SK-MEL-5 (cell line): ENCODE results near the gene KCTD1. TPM values are rescaled to one million over a fixed set of nuclear protein-coding genes. Genes with fewer than 3 reads are reported as not detected.
A peak's percentile ranks its signal among the peaks of the same experiment; 100 is the strongest.

Source experiments
- DNase-seq: peaks from one replicate; pipeline ENCODE4 v3.0.0-alpha.2; 2016; ENCODE audit warnings: low read depth, low spot score
- in situ Hi-C: cut with HindIII; loops from 2 replicates; pipeline ENCODE4 v1.10.0; 2016; ENCODE audit warnings: low sequenced_read_pairs, high pct_unique_total_duplicates, low pct_unique_long_range_greater_than_20kb
- polyA plus RNA-seq, 2 experiments: library from polyadenylated mRNA; depleted of rRNA; stranded (reverse); fragments of >200 nt; gene quantifications; 2 replicates each; pipeline ENCODE4 v1.2.3, GENCODE V29; 2015
- total RNA-seq: library from RNA; depleted of rRNA; stranded (reverse); fragments of >200 nt; shearing (Covaris generic); gene quantifications from 2 replicates; pipeline ENCODE4 v1.2.3, GENCODE V29; 2014; rRNA removed

KCTD1 gene
- 11.6 and 11.9 TPM in 2 replicates for total RNA-seq
- polyA plus RNA-seq (2015; cell fraction: cytosol; rRNA removed), result 16.6 and 16.8 TPM in 2 replicates
- 10.0 and 13.5 TPM in 2 replicates for polyA plus RNA-seq (2015; cell fraction: nucleus; rRNA removed)

DNA sequence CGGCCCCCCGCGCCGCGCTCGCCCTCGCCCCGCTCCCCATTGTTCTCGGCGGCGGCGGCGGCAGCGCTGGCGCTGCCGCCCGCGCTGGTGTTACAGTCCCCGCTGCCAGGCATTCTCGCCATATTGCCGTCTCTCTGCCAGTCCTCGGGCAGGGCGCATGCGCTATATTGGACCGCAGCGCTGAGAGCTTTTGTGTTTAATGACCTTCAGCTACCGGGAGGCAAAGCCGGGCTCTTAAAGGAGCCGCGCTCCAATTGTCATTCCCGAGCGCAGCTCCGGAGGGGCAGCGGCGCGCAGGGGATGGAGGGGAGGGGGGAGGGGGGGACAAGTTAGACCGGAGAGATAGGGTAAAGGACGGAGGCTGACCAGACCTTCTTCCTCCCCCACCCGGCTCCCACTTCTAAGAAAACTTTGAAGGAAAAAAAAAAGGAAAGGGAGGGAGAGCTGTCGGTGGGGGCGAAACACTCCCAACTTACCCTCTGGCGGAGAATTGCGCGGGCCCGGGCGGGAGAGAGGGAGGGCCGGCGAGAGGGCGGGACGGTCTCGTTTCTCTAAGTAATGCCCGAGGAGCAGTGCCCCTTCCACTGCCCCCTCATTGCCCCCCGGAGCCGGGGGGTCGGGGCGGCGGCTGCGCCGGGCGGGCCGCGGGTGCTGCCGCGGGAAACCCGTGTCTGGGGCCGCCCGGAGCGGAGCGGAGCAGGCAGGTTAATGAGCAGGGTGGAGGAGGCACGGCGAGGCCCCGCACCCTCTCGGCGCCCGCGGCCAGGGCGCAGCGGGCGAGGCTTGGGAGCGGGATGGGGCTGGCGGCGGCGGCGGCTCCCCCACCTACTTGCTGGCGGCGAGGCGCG, at the start of gene KCTD1:
Gene KCTD1, minus strand, starts transcription at position 139 of the 848 bp plus-strand sequence. Its CDS starts 17 bp downstream, at position 122.
- DNase-seq, result peak; percentile 91
- in situ Hi-C loops, result no loop called here

DNA sequence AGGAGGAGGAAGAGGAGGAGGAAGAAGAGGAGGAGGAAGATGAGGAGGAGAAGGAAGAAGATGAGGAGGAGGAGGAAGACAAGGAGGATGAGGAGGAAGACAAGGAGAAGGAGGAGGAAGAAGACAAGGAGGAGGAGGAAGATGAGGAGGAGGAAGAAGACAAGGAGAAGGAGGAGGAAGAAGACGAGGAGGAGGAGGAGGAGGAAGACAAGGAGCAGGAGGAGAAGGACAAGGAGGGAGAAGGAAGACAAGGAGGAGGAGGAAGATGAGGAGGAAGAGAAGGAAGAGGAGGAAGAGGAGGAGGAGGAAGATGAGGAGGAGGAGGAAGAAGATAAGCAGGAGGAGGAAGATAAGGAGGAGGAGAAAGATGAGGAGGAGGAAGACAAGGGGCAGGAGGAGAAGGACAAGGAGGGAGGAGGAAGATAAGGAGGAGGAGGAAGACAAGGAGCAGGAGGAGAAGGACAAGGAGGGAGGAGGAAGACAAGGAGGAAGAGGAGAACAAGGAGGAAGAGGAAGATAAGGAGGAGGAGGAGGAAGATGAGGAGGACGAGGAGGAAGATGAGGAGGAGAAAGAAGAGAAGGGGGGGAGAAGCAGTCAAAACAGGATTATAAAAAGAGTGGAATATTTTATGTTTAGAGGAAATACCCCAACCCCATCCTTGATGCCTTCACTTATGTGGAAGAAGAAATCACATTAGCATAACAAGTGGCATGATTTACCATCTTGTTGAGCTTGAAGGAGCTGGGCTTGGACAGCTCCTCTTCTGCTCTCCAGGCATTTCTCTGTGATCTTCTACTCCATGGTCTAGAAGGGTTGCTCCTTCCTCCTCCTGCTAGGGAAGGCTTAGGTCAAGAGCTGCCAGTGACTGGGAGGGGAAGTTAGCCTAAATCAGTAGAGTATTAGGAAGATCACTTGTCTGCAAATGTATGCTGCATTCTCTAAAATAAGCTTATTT, 45.3 kb upstream of the KCTD1 start:
- no peak for DNase-seq
- in situ Hi-C loops, result no loop called here

DNA sequence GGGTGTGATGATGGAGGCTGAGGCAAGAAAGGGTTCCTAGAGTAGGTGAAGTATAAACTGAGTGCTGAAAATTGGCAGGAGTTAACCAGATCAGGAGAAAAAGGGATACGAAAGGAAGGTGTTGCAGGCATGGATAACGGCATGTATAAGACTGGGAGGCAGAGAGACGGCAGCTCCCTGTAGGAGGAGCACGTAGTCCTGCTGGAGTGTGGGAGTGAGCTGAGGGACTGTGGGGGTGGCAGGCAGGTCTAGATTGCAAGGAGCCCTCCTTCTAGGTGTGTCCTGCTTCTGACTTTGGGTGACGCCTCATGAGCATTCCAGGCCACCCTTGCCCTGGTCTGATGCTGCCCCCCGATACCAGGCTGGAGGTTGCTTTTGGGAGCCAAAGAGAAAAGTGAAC, 36.4 kb upstream of the KCTD1 start:
- DNase-seq, result no peak
- in situ Hi-C loops, result no loop called here

DNA sequence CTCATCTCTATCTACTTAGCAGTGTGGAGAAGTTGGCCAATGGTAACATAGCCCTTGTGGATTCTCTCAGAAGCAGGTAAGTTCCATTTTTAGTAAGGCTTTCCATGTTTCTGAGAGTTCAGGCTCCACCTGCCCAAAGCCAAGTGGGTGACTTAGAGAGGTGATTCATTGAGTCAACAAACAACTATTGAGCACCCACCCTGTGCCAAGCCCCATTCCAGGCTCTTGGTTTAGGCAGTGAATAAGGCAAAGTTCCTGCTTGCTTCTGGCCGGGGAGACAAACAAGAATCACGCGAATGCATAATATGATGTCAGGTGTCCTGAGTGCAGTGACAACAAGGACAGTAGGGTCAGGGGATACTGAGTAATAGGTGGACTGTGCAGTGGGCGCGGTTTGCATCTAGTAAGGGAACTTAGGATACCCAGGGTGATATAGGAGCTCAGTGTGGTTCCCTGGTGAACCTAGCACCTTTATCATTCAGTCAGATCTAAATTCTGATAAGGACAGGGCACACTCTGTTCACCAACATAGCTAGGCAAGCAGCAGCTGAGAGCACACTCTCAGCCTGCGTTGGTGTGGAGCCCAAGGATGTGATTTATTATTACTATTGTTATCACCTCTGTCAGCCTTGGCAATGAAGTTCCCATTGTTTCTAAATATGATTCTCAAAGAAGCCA, 31.7 kb upstream of the KCTD1 start:
- in situ Hi-C loops, result no loop called here
- no peak for DNase-seq

DNA sequence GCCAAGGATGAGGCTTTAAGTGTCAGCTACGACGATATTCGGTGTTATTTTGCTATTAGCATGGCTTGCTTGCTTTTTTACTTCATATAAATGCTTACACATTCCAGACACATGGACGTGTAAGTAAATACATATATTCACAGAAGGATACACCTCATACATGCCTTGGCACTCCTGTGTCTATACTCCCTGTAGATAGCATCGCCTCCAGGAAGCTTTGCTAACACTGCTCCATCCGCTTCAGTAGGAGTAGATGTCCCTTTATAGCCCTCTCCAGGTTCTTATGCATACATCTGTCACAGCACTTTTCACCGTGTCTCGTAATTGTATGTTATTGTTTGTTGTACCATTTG, 27.5 kb upstream of the KCTD1 start:
- in situ Hi-C loops, result no loop called here
- DNase-seq, result no peak

DNA sequence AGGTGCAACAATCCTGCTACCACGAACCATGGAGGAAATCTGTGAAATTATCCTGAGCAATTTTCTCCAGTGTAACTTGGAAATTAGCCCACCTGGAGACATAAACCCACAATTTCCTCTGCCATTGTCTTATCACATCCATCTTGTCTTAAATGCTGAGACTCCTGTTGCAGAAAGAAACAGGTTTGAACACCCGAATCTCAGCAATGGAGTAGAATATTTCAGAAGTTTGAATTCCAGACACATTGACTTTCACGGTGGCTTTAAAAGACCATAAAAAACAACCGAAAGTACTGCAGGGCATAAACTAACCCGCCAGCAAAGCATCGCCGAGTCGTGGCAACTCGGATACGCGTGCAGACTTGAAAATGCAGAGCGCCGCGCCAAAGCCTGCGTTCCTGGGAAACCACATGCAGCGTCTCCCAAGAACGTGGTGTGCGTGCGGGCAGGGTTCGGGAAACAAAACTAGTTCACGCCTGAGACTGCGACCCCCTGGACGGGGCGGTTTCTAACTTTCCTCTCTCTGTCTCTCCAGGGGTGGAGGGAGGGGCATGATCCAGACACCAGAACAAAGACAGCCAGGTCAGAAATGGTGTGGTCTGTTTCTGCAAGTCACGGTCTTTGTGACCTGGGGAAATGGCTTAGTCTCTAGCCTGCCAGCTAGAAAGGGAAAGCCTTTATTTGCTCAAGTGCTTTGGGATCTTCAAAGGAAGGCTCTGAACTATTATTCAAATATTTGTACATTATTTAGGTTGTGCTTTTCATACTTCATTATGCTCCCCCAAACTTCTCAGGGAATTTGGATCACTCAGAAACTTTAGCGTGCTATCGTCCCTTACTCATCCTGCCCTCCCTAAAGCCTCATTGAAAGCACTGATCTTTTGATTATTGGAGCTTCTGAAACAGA, 26.9 kb upstream of the KCTD1 start:
- in situ Hi-C loops, result no loop called here
- DNase-seq, result peak; percentile 23

DNA sequence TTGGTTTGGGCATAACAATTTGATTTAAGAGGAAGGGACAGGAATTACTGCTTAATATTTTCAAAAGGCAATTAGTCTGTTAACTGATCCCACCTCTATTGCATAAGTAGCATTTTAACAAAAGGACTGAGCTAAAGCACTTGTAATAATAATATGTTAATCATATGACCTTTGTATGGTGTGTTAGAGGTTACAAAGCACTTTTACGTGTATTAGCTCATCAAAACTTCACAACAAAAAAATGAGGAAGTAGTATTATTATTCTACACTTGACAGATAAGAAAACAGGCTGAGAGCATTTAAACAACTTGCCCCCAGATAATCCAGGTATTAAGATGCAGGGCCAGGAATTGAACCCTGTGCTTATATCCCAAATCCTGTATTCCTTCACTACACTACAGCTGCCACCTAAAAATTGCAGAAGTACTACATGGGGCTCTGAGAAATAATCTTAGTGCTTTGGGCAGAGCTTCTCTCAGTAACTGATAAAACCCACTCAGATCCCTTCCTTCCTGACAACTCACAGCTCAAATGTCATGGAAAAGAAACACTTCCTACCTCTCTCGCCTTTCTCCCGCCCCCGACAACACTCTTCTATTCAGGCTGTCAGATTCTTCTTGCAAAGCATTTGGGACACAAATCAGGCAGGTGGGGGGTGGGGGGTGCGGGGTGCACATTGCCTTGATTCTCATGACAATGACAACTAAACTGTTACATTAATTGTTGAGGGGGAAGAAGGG, 20.7 kb upstream of the KCTD1 start:
- no peak for DNase-seq
- in situ Hi-C loops, result no loop called here

DNA sequence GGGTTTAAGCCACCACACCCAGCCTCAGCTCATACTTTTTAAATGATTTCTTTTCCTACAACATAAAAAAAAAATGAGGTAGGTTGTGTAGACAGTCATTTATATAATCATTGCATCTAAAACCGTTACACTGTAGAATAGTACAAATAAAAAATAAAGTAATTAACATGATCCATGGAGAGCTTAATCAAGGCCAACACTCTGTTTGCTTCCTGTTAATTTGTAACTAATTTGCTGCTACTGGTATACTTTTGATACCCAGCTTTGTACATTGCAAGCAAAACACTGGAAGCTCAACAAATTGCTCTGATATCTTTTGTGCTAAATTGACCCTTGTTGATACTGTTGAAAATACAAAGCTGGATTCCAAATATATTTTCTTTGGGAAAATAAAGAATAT, 20.2 kb upstream of the KCTD1 start:
- DNase-seq, result no peak
- in situ Hi-C loops, result no loop called here

DNA sequence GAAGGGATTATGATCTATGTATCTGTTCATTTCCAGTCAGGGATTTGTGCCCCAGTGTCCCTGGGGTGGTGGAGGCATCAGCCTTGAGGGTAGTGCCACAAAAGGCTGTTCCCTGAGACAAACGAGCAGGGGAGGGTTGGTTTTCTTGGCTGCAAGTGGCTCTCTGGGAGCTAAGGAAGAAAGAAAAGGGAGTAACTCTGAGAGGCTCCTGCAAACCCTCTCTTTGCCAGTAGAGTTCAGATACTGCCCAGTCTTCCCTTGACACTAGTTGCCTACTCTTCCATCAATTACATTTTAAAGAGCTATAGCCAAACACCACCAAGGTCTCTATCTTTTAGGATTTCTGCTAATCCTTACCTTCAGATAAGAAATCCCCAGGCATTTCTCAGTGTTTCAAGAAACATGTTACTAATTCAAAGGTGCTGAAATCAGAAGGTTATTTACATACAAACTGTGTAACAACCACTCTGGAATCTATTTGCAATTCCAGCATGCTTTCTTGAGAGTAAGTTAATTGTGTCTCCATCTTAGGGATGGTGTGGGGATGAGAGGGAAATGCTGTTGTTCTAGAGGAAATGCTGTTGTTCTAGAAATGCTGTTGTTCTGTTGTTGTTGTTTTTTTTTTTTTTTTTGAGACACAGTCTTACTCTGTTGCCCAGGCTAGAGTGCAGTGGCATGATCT, 18.7 kb upstream of the KCTD1 start:
- DNase-seq, result peak; percentile 27
- in situ Hi-C loops, result no loop called here

DNA sequence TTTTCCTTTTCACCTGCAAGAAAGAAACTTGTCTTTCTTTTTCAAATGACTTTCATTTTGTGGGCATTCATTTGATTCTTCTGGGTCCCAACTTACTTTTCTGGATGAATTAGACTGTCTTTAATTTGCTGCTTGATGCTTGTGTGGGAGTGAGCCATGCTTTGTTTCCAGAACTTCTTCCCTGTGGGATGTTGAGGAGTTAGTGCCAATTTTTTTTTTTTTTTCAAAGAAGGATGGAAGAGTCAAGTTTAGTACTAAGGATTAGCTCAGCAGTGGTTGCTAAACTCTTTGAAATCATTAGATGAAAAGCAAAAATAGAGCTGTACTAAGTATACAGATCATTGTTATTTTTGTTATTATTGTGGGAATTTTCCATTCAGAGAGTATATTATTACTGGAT, 17.2 kb upstream of the KCTD1 start:
- no peak for DNase-seq
- in situ Hi-C loops, result no loop called here

DNA sequence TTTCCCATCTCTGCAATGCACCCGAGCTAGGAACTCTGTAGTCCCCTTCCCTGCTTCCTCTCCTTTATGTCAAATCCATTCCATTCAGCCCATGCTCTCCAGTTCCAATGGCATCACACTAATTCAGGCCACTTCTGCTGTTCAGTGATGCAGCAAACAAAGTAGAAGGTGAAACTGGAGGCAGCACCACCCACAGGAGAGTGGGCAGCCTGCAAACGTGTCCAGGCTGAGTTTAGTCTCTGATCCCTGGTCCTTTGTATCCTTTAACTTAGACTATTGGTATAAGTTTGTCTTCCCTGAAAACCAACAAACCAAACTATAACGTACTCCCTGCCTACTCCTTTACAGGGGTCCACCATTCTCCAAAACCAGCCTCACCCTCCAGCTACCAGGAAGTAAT, 14.7 kb upstream of the KCTD1 start:
- in situ Hi-C loops, result no loop called here
- DNase-seq, result no peak

DNA sequence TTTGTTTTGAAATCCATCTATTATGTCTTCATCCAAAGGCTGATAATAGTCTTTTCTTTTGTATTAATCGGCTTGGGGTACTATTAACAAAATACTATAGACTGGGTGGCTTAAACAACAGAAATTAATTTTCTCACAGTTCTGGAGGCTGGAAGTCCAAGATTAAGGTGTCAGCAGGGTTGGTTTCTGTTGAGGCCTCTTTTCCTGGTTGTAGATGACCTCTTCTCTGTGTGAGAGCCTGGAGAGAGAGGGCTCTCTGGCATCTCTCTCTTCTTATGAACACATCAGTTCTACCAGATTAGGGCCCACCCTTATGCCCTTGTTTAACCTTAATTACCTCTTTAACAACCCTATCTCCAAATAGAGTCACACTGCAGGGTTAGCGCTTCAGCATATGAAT, 14.2 kb upstream of the KCTD1 start:
- DNase-seq, result no peak
- in situ Hi-C loops, result no loop called here

DNA sequence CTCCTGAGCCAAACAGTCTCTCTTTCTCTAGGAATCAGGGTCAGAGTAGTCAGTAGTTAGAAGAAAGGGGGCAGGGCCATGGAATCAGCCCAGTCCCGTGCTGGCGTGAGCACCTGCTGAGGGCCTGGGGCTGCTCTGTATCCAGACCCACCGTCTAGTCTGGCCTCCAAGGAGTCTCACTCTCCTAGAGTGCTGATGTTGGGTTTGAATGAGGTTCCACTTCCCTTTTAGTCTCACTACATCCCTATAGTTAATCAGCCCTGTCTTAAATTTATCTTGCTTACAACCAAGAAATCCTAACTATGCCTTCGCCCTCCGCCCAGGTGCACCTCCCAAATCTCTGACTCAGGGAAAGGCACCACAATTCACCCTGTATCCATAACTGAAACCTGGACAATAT, 13.4 kb upstream of the KCTD1 start:
- in situ Hi-C loops, result no loop called here

DNA sequence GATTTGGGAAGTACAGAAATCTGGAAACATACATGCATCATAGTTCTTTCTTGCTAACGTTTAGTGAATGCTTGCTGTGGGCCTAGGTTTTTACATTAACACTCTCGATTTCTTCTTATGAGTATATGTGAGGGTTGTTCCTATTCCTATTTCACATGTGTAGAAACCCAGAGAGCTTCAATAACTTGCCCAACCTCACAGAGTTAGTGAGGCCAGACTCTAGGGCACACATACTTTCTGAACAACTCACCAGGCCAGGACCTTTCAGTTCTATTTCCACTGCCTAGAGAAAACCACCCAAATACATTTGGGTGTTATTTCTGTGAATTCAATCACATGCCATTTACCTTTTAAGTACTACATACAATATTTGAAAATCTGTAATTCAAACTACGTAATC, 8.2 kb upstream of the KCTD1 start:
- in situ Hi-C loops, result no loop called here
- no peak for DNase-seq

More for the DNA sequence above, 13.4 kb upstream of the KCTD1 start:
- no peak for DNase-seq

DNA sequence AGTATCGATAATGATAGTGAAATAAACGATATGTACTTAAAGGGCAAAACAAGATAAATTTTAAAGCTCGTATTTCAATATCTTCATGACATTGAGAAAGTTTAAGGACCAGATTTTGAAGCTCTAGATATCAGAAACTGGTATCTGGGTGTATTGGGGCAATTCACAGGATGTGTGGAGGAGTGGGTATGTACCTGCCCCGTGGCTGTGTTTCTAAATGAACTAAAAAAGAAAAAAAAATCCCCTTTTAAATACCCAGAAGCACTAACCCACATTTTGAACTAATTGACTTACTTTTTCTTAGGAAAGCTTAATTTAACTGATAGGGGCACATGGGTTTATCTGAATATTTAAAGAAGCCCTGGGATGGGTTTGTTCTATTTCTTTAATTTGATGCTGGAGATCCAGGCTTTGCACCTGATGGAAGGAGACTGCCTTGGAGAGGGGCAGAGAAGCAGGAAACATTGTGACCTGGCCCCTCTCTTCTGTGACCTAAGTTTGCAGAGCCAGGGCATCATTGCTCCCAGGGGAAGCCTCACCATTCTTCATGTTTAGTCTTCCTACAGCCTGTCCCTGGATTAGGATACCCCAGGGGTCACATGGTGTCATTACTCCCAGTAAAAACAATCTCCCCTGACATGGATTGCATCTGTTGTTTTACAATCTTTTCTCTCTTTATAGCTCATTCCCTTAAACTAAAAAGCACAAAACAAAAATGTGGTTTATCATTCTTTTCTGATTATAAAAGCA, 7.6 kb upstream of the KCTD1 start:
- in situ Hi-C loops, result no loop called here
- no peak for DNase-seq
